Activated naive CD8-positive, alpha-beta T cell treated with anti-CD3 and anti-CD28 coated beads, Interleukin-2, amount 50 U/mL, for 24 hours (primary cell): ENCODE results near the gene CYB561.

ENCODE experiments used
- ATAC-seq: fragments of 150-1000 bp; cut with Tn5 transposase; one replicate; pipeline ENCODE4 v1.10.0; 2021
- DNase-seq: peaks from one replicate; pipeline ENCODE4 v3.0.0; 2021
- H3K27ac Mint-ChIP-seq: one replicate; pipeline ENCODE4 v1.8.0; 2021; ENCODE audit warnings: mild to moderate bottlenecking, mixed read lengths
- H3K27me3 Mint-ChIP-seq: one replicate; pipeline ENCODE4 v1.8.0; 2021; ENCODE audit warnings: mixed read lengths
- H3K36me3 Mint-ChIP-seq: one replicate; pipeline ENCODE4 v1.8.0; 2021; ENCODE audit warnings: low read depth, mixed read lengths
- H3K4me1 Mint-ChIP-seq: one replicate; pipeline ENCODE4 v1.8.0; 2021; ENCODE audit warnings: mixed read lengths
- H3K4me3 Mint-ChIP-seq: one replicate; pipeline ENCODE4 v1.8.0; 2021; ENCODE audit warnings: mild to moderate bottlenecking, moderate library complexity, mixed read lengths
- H3K9me3 Mint-ChIP-seq: one replicate; pipeline ENCODE4 v1.8.0; 2021; ENCODE audit warnings: mixed read lengths

CYB561 gene

GRCh38 chr17:63399856-63400255, 46.2 kb downstream of the CYB561 start:
- H3K27ac Mint-ChIP-seq: no peak overlapping the region

GRCh38 chr17:63399316-63399715, 46.8 kb downstream of the CYB561 start:
- Mint-ChIP-seq H3K4me1 (peaks cover 5% of the 10 kb centered on the region), H3K27ac (no peak overlapping the region), H3K36me3 (no peaks in the 10 kb centered on the region), H3K27me3 (no peaks in the 10 kb centered on the region), H3K4me3 (no peak overlapping the region), H3K9me3 (no peaks in the 10 kb centered on the region)
- no peak for DNase-seq
- no peak for ATAC-seq

More at GRCh38 chr17:63399856-63400255, 46.2 kb downstream of the CYB561 start:
- no peaks in the 10 kb centered on the region for H3K36me3 Mint-ChIP-seq
- H3K27me3 Mint-ChIP-seq: no peaks in the 10 kb centered on the region
- no peak for DNase-seq
- no peak for ATAC-seq
- no peak overlapping the region for H3K4me3 Mint-ChIP-seq
- no peaks in the 10 kb centered on the region for H3K9me3 Mint-ChIP-seq
- H3K4me1 Mint-ChIP-seq: peaks cover 5% of the 10 kb centered on the region

GRCh38 chr17:63398680-63399079, 47.4 kb downstream of the CYB561 start:
- Mint-ChIP-seq H3K4me3 (no peak overlapping the region), H3K27me3 (no peaks in the 10 kb centered on the region)
- DNase-seq: no peak

GRCh38 chr17:63395075-63395805, 50.9 kb downstream of the CYB561 start:
- Mint-ChIP-seq H3K4me3 (no peak overlapping the region), H3K9me3 (no peaks in the 10 kb centered on the region), H3K4me1 (peaks cover 5% of the 10 kb centered on the region), H3K27ac (no peak overlapping the region), H3K27me3 (no peaks in the 10 kb centered on the region), H3K36me3 (no peaks in the 10 kb centered on the region)
- ATAC-seq: peak; percentile 28
- no peak for DNase-seq

More at GRCh38 chr17:63398680-63399079, 47.4 kb downstream of the CYB561 start:
- Mint-ChIP-seq H3K27ac (no peak overlapping the region), H3K36me3 (no peaks in the 10 kb centered on the region), H3K9me3 (no peaks in the 10 kb centered on the region), H3K4me1 (peaks cover 5% of the 10 kb centered on the region)
- no peak for ATAC-seq

- Mint-ChIP-seq H3K9me3 (no peaks in the 10 kb centered on the region), H3K4me1 (no peaks in the 10 kb centered on the region), H3K36me3 (no peaks in the 10 kb centered on the region), H3K27ac (no peak overlapping the region), H3K4me3 (no peak overlapping the region), H3K27me3 (no peaks in the 10 kb centered on the region)
- ATAC-seq (no peak), DNase-seq (no peak)
Measured at GRCh38 chr17:63390090-63390489, 56.0 kb downstream of the CYB561 start.

GRCh38 chr17:63387656-63388340, 58.3 kb downstream of the CYB561 start:
- Mint-ChIP-seq H3K27me3 (no peaks in the 10 kb centered on the region), H3K36me3 (no peaks in the 10 kb centered on the region), H3K9me3 (no peaks in the 10 kb centered on the region), H3K4me1 (no peaks in the 10 kb centered on the region), H3K27ac (no peak overlapping the region), H3K4me3 (no peak overlapping the region)
- ATAC-seq (no peak), DNase-seq (no peak)

GRCh38 chr17:63382826-63383225, 63.3 kb downstream of the CYB561 start:
- H3K27me3 Mint-ChIP-seq: no peaks in the 10 kb centered on the region
- H3K36me3 Mint-ChIP-seq: no peaks in the 10 kb centered on the region
- no peak overlapping the region for H3K27ac Mint-ChIP-seq
- no peaks in the 10 kb centered on the region for H3K4me1 Mint-ChIP-seq
- no peaks in the 10 kb centered on the region for H3K9me3 Mint-ChIP-seq
- ATAC-seq (no peak), DNase-seq (no peak)
- H3K4me3 Mint-ChIP-seq: no peak overlapping the region
